ENCODE data around the gene LGALS7.

DNA sequence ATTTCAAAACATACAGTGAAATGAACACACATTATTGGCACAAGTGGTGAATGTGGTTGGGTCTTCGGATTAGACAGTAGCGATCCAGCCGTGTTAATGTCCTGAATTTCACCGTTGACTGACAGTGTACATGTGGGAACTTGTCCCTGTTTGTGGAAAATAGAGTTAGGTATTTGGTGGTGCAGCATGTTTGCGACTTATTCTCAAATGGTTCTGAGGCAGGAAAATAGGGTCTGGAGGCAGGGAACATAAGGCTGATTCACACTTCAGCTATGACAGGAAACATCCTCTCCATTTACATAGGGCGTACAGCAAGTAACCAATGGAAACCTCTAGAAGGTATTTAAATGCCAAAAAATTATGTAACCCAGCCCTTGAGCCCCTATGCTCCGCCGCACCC lies 19.9 kb upstream of the LGALS7 start:
- TF ChIP-seq, protein P1, sequence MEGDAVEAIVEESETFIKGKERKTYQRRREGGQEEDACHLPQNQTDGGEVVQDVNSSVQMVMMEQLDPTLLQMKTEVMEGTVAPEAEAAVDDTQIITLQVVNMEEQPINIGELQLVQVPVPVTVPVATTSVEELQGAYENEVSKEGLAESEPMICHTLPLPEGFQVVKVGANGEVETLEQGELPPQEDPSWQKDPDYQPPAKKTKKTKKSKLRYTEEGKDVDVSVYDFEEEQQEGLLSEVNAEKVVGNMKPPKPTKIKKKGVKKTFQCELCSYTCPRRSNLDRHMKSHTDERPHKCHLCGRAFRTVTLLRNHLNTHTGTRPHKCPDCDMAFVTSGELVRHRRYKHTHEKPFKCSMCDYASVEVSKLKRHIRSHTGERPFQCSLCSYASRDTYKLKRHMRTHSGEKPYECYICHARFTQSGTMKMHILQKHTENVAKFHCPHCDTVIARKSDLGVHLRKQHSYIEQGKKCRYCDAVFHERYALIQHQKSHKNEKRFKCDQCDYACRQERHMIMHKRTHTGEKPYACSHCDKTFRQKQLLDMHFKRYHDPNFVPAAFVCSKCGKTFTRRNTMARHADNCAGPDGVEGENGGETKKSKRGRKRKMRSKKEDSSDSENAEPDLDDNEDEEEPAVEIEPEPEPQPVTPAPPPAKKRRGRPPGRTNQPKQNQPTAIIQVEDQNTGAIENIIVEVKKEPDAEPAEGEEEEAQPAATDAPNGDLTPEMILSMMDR (IDR thresholded peaks at IDR 0.05) = no peak
- TF ChIP-seq EZH2phosphoT487 (IDR thresholded peaks at IDR 0.05) (no peak), EZH2 (IDR thresholded peaks at IDR 0.05) (no peak)

Data from neural progenitor cell (in vitro differentiated cells).